NCI-H1048 (cell line): ENCODE measurements around the gene TM7SF3.
"Not testable (repeated sequence)": the region's sequence is repeated elsewhere in the genome, so short reads cannot be mapped to it uniquely, and the experiment has no call there.

ENCODE experiments used
- DNase-seq: peaks from one replicate; lab custom pipeline; 2025; lab: John Stamatoyannopoulos, UW

Gene TM7SF3

GRCh38 chr12:27014085-27014858 lies at the start of gene TM7SF3:
TM7SF3 (minus strand) TSS chr12:27014384; CDS start chr12:27014168, 216 bp downstream.
- DNase-seq = peak; percentile 84

- DNase-seq = no peak
These were observed 49.2 kb upstream of the TM7SF3 start for GRCh38 chr12:27063250-27063851.

GRCh38 chr12:27061317-27061716 lies 47.1 kb upstream of the TM7SF3 start:
- DNase-seq = no peak

GRCh38 chr12:27060740-27061139 lies 46.6 kb upstream of the TM7SF3 start:
- no peak for DNase-seq

- peak; percentile 47 for DNase-seq
These were observed 43.4 kb upstream of the TM7SF3 start for GRCh38 chr12:27057543-27057942.

- no peak for DNase-seq
These were observed 41.8 kb upstream of the TM7SF3 start for GRCh38 chr12:27055966-27056365.

GRCh38 chr12:27052742-27053141 lies 38.6 kb upstream of the TM7SF3 start:
- DNase-seq = no peak

- DNase-seq = no peak
These were observed 38.0 kb upstream of the TM7SF3 start for GRCh38 chr12:27052176-27052575.

- DNase-seq = no peak
These were observed 34.9 kb upstream of the TM7SF3 start for GRCh38 chr12:27048822-27049752.

GRCh38 chr12:27042018-27042417 lies 27.8 kb upstream of the TM7SF3 start:
- DNase-seq = not testable (repeated sequence)

GRCh38 chr12:27040637-27041036 lies 26.5 kb upstream of the TM7SF3 start:
- not testable (repeated sequence) for DNase-seq

GRCh38 chr12:27034607-27035293 lies 20.6 kb upstream of the TM7SF3 start:
- no peak for DNase-seq

- no peak for DNase-seq
These were observed 18.5 kb upstream of the TM7SF3 start for GRCh38 chr12:27032679-27033078.

GRCh38 chr12:27031531-27031930 lies 17.3 kb upstream of the TM7SF3 start:
- no peak for DNase-seq

- DNase-seq = no peak
These were observed 12.1 kb upstream of the TM7SF3 start for GRCh38 chr12:27026257-27026656.

GRCh38 chr12:27025116-27025515 lies 10.9 kb upstream of the TM7SF3 start:
- no peak for DNase-seq

- DNase-seq = no peak
These were observed 10.1 kb upstream of the TM7SF3 start for GRCh38 chr12:27024291-27024690.

GRCh38 chr12:27020761-27021160 lies 6.6 kb upstream of the TM7SF3 start:
- no peak for DNase-seq

- DNase-seq = no peak
These were observed 3.9 kb upstream of the TM7SF3 start for GRCh38 chr12:27018037-27018436.

- DNase-seq = not testable (repeated sequence)
These were observed 3.1 kb upstream of the TM7SF3 start for GRCh38 chr12:27017163-27017823.

- DNase-seq = peak; percentile 10
These were observed 1.5 kb upstream of the TM7SF3 start for GRCh38 chr12:27015730-27016076.
